Stimulated activated CD8-positive, alpha-beta memory T cell treated with anti-CD3 and anti-CD28 coated beads, Interleukin-4, amount 100 ng/mL, for 1 hour (primary cell): Measurements from ENCODE around the gene PSMB1.
"Not testable (repeated sequence)": the region's sequence is repeated elsewhere in the genome, so short reads cannot be mapped to it uniquely, and the experiment has no call there.

Experiments used
- DNase-seq, 2 donors: peaks; one replicate each; pipeline ENCODE4 v3.0.0-alpha.2; 2020; ENCODE audit warnings: low read depth in 2 of 2, low spot score in 1 of 2

PSMB1 gene

GRCh38 chr6:170504479-170504878, 48.6 kb downstream of the PSMB1 start:
- no peak for DNase-seq

DNA sequence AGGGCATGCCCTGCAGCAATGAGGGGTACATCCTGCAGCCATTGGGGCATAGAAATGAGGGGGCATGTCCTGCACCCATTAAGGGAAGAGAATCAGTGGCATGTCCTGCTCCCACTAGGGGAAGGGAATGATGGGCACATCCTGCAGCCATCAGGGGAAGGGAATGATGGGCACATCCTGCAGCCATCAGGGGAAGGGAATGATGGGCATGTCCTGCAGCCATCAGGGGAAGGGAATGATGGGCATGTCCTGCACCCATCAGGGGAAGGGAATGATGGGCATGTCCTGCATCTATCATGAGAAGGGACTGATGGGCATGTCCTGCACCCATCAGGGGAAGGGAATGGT, 49.7 kb downstream of the PSMB1 start:
- no peak for DNase-seq

DNA sequence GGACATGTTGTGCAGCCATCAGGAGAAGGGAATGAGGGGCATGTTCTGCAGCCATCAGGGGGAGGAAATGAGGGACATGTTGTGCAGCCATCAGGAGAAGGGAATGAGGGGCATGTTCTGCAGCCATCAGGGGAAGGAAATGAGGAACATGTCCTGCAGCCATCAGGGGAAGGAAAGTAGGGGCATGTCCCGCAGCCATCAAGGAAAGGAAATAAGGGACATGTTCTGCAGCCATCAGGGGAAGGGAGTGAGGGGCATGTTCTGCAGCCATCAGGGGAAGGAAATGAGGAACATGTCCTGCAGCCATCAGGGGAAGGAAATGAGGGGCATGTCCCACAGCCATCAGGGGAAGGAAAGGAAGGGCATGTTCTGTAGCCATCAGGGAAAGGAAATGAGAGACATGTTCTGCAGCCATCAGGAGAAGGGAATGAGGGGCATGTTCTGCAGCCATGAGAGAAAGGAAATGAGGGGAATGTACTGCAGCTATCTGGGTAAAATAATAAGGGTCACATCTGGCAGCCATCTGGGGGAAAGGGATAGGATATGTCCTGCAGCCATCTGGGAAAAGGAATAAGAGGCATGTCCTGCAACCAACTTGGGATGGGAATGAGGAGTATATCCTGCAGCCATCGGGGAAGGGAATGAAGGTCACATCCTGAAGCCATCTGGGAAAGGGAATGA, 50.2 kb downstream of the PSMB1 start:
- DNase-seq: not testable (repeated sequence)

GRCh38 chr6:170502268-170502667, 50.8 kb downstream of the PSMB1 start:
- not testable (repeated sequence) for DNase-seq

GRCh38 chr6:170500955-170501590, 52.0 kb downstream of the PSMB1 start:
- DNase-seq: no peak

GRCh38 chr6:170497841-170498301, 55.2 kb downstream of the PSMB1 start:
- DNase-seq: no peak

GRCh38 chr6:170493354-170493753, 59.8 kb downstream of the PSMB1 start:
- no peak for DNase-seq

GRCh38 chr6:170490259-170490658, 62.8 kb downstream of the PSMB1 start:
- no peak for DNase-seq

DNA sequence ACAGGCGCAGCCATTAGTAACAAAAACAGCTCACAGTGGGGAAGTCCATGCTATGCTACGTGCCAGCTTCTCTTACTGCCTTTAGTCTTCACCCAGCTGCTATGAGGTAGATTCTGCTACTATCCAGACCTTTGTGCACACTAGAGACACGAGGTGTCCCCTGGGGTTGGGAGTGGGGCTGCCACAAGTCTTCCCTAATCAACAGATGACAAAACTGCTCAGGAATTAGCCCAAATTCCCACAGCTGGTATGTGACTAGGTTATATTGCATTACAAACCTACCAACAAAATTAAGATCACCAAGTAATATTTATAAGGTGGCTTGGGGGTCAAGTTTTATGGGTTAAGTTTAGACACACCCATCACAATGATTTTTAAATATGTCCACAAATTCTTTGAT, 63.3 kb downstream of the PSMB1 start:
- DNase-seq: no peak

DNA sequence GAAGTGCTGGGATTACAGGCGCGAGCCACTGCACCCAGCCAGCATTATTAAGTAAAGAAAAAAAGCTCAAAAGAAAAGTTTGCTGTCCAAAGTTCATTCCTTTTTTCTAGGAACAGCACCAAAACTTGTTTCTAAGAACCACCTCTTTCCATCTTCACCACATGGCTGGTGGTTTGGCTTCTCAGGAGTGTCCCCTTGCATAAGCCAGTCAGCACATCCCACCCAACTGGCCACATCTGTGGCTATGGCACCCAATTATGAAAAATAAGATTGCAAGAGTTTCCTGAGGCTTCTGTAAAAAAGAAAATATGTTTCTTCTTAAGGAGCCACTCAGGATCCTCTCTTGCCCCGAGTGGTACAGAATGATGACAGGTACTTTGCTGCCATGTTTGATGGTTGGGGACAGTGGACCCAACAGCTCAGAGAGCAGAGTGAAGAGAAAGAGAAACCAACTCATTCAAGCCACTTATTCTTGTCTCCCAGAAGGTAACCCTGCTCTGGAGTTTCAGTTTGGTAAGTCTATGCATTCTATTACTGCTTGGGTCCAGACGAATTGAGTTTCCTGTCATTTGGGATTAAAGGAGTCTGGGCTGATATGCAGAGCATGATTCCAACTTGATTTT, 65.3 kb downstream of the PSMB1 start:
- no peak for DNase-seq

GRCh38 chr6:170485159-170485558, 67.9 kb downstream of the PSMB1 start:
- DNase-seq: no peak
